ENCODE data around the gene SCN3B.

GRCh38 chr11:123640029-123640428 is 14.4 kb downstream of the SCN3B start:
- TF ChIP-seq RAD21 (IDR thresholded peaks at IDR 0.05; ENCODE audit: low read length) (no peak), MAZ (IDR thresholded peaks at IDR 0.05; ENCODE audit: borderline replicate concordance, low read depth, low read length) (no peak), POLR2A (IDR thresholded peaks at IDR 0.05; ENCODE audit: low read depth, low read length) (no peak), USF2 (IDR thresholded peaks at IDR 0.05; ENCODE audit: low read depth, low read length) (no peak), CTCF (conservative IDR thresholded peaks at IDR 0.05; ENCODE audit: low read depth, low read length) (no peak), CEBPB (IDR thresholded peaks at IDR 0.05; ENCODE audit: low read depth, low read length) (no peak), SMC3 (IDR thresholded peaks at IDR 0.05; ENCODE audit: low read depth, low read length) (no peak), ELK1 (IDR thresholded peaks at IDR 0.05; ENCODE audit: borderline replicate concordance, low read depth, low read length) (no peak), MXI1 (IDR thresholded peaks at IDR 0.05; ENCODE audit: borderline replicate concordance, low read depth, low read length) (no peak), RCOR1 (IDR thresholded peaks at IDR 0.05; ENCODE audit: insufficient replicate concordance, low read length) (no peak), NFE2L2 (IDR thresholded peaks at IDR 0.05; ENCODE audit: low read depth, low read length) (no peak), CHD1 (IDR thresholded peaks at IDR 0.05; ENCODE audit: low read depth, low read length) (no peak), MAFK (IDR thresholded peaks at IDR 0.05; ENCODE audit: low read depth, low read length) (no peak)
